Left lung (tissue), 10 donors: ENCODE results near the gene PACC1. TPM values are rescaled to one million over a fixed set of nuclear protein-coding genes. Genes with fewer than 3 reads are reported as not detected.

Source experiments
- ATAC-seq: fragments of 200-7000 bp; cut with Tn5 transposase; one replicate; pipeline ENCODE4 v1.9.1; 2020; ENCODE audit warnings: moderate library complexity
- DNase-seq, 4 donors: peaks; one replicate each; pipeline ENCODE4 v3.0.0-alpha.2; 2013 to 2020
- H3K27ac ChIP-seq, 2 donors: fragments of 200-600 bp; sonication (generic) in 1 of 2; one replicate each; pipeline versions ENCODE4 v1.5.0 to v1.8.0; 2020 to 2021
- H3K27me3 ChIP-seq, 2 donors: fragments of 200-600 bp; sonication (generic) in 1 of 2; one replicate each; pipeline versions ENCODE4 v1.5.0 to v1.8.0; 2020 to 2021
- H3K36me3 ChIP-seq, 2 donors: fragments of 200-600 bp; sonication (generic) in 1 of 2; one replicate each; pipeline versions ENCODE4 v1.5.0 to v1.8.0; 2020 to 2021
- H3K4me1 ChIP-seq, 2 donors: fragments of 200-600 bp; one replicate each; pipeline ENCODE4 v1.8.0; 2021
- H3K4me3 ChIP-seq, 2 donors: fragments of 200-600 bp; sonication (generic) in 1 of 2; one replicate each; pipeline versions ENCODE4 v1.5.0 to v1.8.0; 2020 to 2021; ENCODE audit warnings: mild to moderate bottlenecking in 1 of 2
- H3K9me3 ChIP-seq, 2 donors: fragments of 200-600 bp; sonication (generic) in 1 of 2; one replicate each; pipeline versions ENCODE4 v1.5.0 to v1.8.0; 2020 to 2021
- CTCF ChIP-seq, 2 donors: fragments of 200-600 bp; sonication (generic) in 1 of 2; IDR thresholded peaks; one replicate each; pipeline versions ENCODE4 v1.5.0 to v1.8.0; 2021; ENCODE audit warnings: antibody characterized with exemption in 2 of 2
- intact Hi-C, 2 donors: fragments of 100-400 bp; cut with DNase I; formaldehyde crosslinking; loops; one replicate each; pipeline versions ENCODE4 v1.11.2 to v1.14.2; 2022
- polyA plus RNA-seq, 6 donors: library from polyadenylated mRNA; unstranded; fragments of 120-200 nt; gene quantifications; one replicate each; pipeline ENCODE4 v1.2.1, GENCODE V29; 2013; ENCODE audit not compliant: insufficient read length in 6 of 6
- total RNA-seq, 2 donors: library from RNA; stranded (reverse); fragmentation: NEBNext Ultra II Directional; extraction: Animal tissue kit (Norgen Biotek cat#: 25700); gene quantifications; one replicate each; pipeline ENCODE4 v1.2.1, GENCODE V29; 2021
- donor health status: DM: no; HTN: yes; CAD: no.
- donor health status: DM: no; HTN: no; CAD: no.

Gene PACC1
- total and polyA plus RNA-seq, 8 donors: 7.2 to 11.6 (median 7.6) TPM

DNA sequence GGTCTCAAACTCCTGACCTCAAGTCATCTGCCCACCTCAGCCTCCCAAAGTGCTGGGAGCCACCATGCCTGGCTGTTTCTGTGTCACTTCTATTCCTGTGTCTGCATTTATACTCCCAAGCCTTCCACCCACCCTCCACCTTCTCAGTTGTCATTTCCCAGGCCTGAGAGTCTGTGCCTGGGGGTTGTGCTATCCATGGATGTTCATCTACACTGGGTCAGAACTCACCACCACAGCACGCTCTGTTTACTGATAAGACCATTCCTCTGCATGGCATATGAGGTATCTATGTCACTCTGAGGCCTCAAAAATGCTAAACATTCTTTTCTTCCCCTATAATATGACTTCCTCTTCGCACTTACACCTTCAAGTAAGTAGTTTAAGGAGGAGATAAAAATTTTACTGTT lies 24.1 kb upstream of the PACC1 start:
- no peak overlapping the region for H3K4me3 ChIP-seq
- no peak for ATAC-seq
- intact Hi-C loops: no loop called here
- H3K27ac ChIP-seq: no peak overlapping the region
- H3K9me3 ChIP-seq: no peaks in the 10 kb centered on the region
- peaks cover 0 to 7% of the 10 kb centered on the region in 2 donors for H3K4me1 ChIP-seq
- H3K27me3 ChIP-seq: no peaks in the 10 kb centered on the region
- H3K36me3 ChIP-seq: no peaks in the 10 kb centered on the region
- DNase-seq: no peak
- TF ChIP-seq CTCF (IDR thresholded peaks at IDR 0.05): no peak

DNA sequence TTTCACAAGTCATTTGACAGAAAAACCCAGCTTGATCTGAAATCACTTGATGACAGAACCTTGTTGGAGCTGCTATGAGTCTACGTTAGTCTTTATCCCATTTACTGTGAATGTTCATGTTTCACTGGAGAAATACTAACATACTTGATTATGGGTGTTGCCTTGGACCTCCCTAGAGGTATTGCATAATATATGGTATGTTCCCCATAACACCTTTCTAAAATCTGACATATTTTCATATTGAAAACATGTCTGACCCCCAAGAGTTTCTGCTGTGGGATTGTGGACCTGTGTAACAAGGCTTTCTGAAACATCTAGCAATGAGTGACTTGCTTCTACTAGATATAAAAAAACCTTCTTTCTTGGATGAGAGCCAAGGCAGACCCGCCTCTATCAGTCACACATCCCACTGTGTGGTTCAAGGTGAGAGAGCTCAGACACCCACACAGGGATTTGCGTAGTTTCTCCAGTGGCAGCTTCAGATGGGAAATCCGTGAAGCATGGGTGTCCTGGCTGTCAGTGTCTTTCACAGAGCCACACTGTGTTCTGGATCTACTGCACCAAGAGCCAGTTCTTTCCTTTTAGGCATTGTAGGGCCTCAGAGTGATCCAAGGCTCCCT lies 22.6 kb upstream of the PACC1 start:
- Histone ChIP-seq H3K27me3 (no peaks in the 10 kb centered on the region), H3K27ac (no peak overlapping the region), H3K4me1 (peaks cover 0 to 15% of the 10 kb centered on the region in 2 donors), H3K4me3 (no peak overlapping the region), H3K9me3 (no peaks in the 10 kb centered on the region), H3K36me3 (no peaks in the 10 kb centered on the region)
- DNase-seq (no peak), ATAC-seq (no peak)
- intact Hi-C loops: no loop called here
- no peak for TF ChIP-seq CTCF (IDR thresholded peaks at IDR 0.05)

GRCh38 chr1:212434992-212435391 lies 20.3 kb upstream of the PACC1 start:
- no peak for TF ChIP-seq CTCF (IDR thresholded peaks at IDR 0.05)
- H3K36me3 ChIP-seq: no peaks in the 10 kb centered on the region
- no peak overlapping the region for H3K27ac ChIP-seq
- H3K4me1 ChIP-seq: peaks cover 0 to 15% of the 10 kb centered on the region in 2 donors
- no peaks in the 10 kb centered on the region for H3K27me3 ChIP-seq
- H3K9me3 ChIP-seq: no peaks in the 10 kb centered on the region
- no peak for DNase-seq
- no peak overlapping the region for H3K4me3 ChIP-seq
- ATAC-seq: no peak
- intact Hi-C loops: no loop called here

DNA sequence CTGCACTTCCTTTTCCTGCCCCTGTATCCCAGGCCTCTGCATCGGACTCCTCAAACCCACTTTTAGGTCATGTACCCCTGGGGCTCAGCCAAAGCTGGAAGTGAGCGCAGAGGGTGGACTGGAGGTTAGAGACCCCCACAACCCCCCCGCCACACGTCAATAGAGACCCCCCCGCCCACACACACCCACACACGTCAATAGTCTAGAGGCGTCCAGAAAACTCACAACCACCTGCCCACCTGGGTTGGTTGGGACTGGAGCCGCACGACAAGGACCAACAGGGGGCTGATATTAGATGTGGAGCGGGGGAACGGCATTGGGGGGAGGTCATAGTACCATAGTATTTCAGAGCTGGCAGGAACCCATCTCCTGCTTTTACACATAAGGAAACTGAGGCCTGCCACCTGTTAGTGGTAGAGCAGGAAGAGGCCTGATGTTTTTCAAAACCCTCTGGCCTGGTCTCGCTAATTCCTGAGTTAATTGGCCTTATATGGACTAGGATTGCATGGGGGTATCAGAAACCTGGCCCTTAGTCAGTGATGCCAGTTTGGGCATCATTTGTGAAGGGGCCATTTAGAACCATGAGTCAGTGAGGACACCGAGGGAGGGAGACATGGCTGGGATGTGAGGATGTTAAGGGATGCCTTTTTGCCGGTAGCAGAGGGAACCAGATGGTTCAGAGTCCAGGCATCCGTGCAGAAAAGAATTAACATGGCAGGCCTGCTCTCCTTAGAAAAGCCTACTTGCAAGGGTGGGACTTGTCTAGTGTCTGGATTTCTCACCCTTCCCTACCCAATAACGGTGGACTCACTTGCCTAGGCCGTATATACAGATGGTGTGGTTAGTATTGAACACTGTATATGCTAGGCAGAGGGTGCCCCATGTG lies 19.1 kb upstream of the PACC1 start:
- TF ChIP-seq CTCF (IDR thresholded peaks at IDR 0.05): no peak
- no peak for DNase-seq
- Histone ChIP-seq H3K27ac (peak overlapping the region in 1 of 2 donors; percentile 68), H3K4me1 (peaks cover 0 to 15% of the 10 kb centered on the region in 2 donors), H3K36me3 (no peaks in the 10 kb centered on the region), H3K4me3 (peak overlapping the region; percentile 67 to 93), H3K9me3 (no peaks in the 10 kb centered on the region), H3K27me3 (no peaks in the 10 kb centered on the region)
- intact Hi-C loops: no loop called here
- no peak for ATAC-seq
